HCEC 1CT (cell line): Measurements from ENCODE around the gene GLIS1.

Experiments
- DNase-seq: peaks from one replicate; pipeline ENCODE4 v3.0.0-alpha.2; 2017

Gene GLIS1

GRCh38 chr1:53502641-53503432 is 236.1 kb downstream of the GLIS1 start:
- no peak for DNase-seq

GRCh38 chr1:53501065-53502005 is 237.6 kb downstream of the GLIS1 start:
- no peak for DNase-seq

- no peak for DNase-seq
These were observed 238.5 kb downstream of the GLIS1 start for GRCh38 chr1:53500204-53501064.

GRCh38 chr1:53499257-53500203 is 239.4 kb downstream of the GLIS1 start:
- DNase-seq: no peak

GRCh38 chr1:53498555-53499131 is 240.3 kb downstream of the GLIS1 start:
- DNase-seq: peak; percentile 24

- no peak for DNase-seq
These were observed 243.2 kb downstream of the GLIS1 start for GRCh38 chr1:53495633-53496345.

GRCh38 chr1:53490351-53490750 is 248.6 kb downstream of the GLIS1 start:
- DNase-seq: no peak

GRCh38 chr1:53486395-53487026 is 252.5 kb downstream of the GLIS1 start:
- no peak for DNase-seq

- DNase-seq: peak; percentile 67
These were observed 253.2 kb downstream of the GLIS1 start for GRCh38 chr1:53485478-53486394.

GRCh38 chr1:53484705-53485477 is 254.1 kb downstream of the GLIS1 start:
- no peak for DNase-seq

- DNase-seq: no peak
These were observed 255.3 kb downstream of the GLIS1 start for GRCh38 chr1:53483656-53484055.

- no peak for DNase-seq
These were observed 255.8 kb downstream of the GLIS1 start for GRCh38 chr1:53483170-53483569.

GRCh38 chr1:53482441-53483153 is 256.4 kb downstream of the GLIS1 start:
- DNase-seq: no peak

GRCh38 chr1:53481456-53481855 is 257.5 kb downstream of the GLIS1 start:
- DNase-seq: no peak

GRCh38 chr1:53480678-53481077 is 258.3 kb downstream of the GLIS1 start:
- DNase-seq: no peak

GRCh38 chr1:53478502-53478818 is 260.5 kb downstream of the GLIS1 start:
- DNase-seq: no peak

GRCh38 chr1:53477651-53478501 is 261.1 kb downstream of the GLIS1 start:
- DNase-seq: no peak
